GDM1 (cell line): ENCODE data around the gene SLC16A7.
"Not testable (repeated sequence)": the region's sequence is repeated elsewhere in the genome, so short reads cannot be mapped to it uniquely, and the experiment has no call there.

Experiments used
- DNase-seq: peaks from one replicate; lab custom pipeline; 2025; lab: John Stamatoyannopoulos, UW

The SLC16A7 gene, protein sequence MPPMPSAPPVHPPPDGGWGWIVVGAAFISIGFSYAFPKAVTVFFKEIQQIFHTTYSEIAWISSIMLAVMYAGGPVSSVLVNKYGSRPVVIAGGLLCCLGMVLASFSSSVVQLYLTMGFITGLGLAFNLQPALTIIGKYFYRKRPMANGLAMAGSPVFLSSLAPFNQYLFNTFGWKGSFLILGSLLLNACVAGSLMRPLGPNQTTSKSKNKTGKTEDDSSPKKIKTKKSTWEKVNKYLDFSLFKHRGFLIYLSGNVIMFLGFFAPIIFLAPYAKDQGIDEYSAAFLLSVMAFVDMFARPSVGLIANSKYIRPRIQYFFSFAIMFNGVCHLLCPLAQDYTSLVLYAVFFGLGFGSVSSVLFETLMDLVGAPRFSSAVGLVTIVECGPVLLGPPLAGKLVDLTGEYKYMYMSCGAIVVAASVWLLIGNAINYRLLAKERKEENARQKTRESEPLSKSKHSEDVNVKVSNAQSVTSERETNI

DNA sequence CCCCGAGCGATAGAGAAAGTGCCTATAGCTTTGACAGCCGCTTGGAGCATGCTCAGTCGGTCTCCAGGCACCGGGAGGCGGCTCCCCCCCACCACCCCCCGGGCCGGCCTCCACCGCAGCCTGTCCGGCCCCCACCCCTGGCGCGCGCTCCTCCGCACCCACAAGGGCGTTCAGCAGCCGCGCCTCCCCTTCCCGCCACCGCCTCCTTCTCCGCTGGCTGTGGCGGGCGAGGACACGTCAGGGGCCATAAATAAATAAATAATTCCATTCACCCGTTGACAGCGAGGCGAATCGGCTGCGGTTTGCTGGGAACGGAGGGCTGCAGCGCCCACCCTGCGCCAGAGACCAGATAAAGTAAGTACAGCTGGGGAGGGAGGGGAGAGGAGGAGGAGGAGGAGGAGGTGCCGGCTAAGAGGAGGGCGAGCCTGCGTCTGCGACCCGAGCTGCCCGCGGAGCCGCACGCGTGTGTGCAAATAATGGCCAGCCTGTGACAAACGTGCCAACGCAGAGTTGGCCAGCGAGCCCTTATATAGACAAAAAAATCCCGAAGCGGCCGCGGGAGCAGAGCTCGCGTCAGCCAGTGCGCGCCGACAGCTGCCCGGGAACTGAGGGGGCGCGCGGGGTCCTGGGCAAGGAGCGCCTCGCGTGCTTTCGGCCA is at the start of gene SLC16A7:
Gene SLC16A7 (plus strand): TSS at position 147 of the 658 bp plus-strand sequence. CDS start 108,773 bp downstream, outside the sequence.
- DNase-seq: no peak

DNA sequence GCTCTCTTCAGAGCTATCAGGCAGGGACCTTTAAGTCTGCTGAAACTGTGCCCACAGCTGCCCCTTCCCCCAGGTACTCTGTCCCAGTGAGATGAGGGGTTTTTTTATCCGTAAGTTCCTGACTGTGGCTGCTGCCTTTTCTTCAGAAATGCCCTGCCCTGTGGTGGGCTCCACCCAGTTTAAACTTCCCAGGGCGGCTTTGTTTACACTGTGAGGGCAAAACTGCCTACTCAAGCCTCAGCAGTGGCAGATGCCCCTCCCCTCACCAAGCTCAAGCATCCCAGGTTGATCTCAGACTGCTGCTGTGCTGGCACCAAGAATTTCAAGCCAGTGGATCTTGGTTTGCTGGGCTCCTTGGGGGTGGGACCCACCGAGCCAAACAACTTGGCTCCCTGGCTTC is 46.9 kb upstream of the SLC16A7 start:
- DNase-seq: no peak

DNA sequence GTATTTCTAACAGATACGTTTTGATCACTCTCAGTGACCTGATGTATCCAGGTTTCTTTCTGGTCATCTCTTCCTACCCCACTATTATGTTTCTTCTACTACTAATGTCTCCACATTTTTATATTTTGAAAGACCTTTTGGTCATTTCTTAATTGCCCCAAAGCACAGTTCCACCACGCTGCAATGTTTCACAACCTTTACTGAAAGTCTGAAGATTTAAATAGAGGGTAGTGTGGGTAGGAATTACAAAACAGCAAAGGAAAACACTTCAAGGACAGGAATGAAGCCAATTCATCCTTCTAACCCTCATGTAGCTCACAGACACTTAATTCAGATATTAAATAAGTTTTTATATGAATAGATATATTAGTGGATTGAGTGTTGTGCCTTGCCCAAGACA is 36.1 kb upstream of the SLC16A7 start:
- DNase-seq: no peak

DNA sequence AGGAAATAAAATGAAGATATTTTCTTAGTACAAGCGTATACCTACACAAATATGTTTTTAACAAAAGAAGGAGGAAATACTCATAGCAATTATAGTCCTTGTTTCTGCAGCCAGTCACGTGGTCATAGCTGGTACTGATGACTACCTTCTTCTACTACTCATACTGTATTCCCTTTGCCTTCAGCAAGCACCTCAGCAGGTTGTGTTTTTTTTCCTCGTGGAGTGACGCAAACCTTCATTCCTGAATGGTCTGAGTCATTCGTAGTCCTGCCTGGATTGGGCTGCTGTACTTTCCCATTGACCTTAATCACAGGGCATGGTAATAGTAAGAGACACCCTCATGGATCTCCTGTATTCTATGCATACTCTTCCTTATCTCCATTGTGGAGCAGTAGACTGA is 25.7 kb upstream of the SLC16A7 start:
- no peak for DNase-seq

DNA sequence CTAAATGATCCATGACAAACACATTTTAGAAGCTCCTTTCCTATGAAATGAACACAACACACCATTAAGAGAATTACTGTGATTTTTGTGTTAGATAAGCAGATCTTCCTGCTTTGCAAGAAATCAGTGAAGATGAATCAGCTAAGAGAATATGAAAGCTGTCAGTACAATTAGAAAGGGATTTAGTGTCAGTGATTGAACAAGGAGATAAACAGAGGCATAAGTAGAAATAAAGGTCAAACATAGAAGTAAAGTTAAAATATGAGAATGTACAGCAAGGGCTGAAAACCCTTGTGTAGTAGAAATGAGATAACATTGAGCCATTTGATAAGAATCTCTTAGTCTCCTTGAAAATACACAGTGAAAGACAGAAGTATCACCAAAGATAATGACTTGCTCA is 21.4 kb upstream of the SLC16A7 start:
- no peak for DNase-seq

DNA sequence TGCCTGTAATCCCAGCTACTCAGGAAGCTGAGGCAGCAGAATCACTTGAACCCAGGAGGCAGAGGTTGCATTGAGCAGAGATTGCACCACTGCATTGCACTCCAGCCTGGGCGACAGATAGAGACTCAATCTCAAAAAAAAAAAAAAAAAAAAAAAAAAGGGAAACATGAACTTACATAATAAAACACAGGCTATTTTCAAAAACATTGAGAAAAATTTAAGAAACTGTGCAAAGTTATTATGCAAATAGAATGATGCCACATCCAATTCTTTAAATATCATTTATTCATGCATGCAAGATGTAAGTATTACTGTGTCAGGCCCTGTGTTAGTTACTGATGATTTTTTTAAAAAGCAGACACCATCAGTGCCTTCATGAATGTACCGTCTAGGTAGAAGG is 20.0 kb upstream of the SLC16A7 start:
- no peak for DNase-seq

DNA sequence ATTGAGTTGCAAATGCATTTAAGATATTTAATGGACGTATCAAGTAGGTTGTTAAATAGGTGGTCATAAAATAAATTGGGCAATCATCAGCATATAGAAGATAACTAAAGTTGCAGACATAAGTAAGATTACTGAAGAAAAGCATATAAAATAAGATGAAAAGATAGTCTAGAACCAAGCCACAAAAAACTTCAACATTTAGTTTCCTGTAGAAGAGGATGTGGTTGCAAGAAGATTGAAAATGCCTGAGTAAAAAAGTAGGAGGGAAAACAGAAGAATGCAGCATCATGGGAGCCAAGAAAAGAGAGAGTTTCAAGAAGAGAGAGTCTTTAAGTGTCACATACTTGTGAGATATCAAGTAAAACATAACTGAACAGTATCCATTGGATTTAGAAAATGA is 17.6 kb upstream of the SLC16A7 start:
- DNase-seq: no peak

DNA sequence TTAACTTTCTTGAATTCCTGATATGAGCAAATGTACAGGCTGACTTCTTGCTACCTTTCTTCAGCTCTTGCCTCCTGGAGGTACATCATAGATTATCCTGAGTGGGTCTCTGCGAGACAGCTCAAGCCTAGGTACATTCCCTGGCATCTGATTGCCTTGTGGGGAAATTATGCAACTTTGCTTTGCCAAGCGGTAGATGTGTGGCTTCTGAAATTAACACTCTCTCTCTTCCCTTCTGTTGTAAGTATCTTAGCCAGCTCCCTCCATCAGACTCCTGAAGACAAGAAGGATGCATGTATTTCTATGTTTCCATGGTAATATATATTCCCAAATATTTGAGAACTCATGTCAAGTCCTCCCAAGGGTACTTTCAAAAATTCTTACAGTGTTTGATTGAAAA is 16.2 kb upstream of the SLC16A7 start:
- no peak for DNase-seq

DNA sequence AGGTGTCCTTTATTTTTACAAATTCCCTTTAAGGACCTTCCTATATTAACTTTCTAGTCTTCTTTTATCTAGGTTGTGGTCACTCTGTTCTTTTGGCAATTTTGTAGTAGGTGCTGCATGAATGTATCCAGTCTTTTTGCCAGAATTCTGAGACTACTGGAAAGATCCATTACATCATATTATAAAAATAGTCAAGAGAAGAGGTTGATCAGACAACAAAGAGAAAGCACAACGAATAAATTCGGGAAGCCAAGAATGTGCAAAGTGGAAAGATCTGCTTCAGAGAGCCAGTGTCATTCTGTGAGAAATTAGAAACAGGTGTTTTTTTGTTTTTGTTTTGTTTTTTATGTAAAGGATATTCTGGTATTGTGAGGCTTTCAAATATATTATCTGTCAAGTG is 15.8 kb upstream of the SLC16A7 start:
- DNase-seq: no peak

DNA sequence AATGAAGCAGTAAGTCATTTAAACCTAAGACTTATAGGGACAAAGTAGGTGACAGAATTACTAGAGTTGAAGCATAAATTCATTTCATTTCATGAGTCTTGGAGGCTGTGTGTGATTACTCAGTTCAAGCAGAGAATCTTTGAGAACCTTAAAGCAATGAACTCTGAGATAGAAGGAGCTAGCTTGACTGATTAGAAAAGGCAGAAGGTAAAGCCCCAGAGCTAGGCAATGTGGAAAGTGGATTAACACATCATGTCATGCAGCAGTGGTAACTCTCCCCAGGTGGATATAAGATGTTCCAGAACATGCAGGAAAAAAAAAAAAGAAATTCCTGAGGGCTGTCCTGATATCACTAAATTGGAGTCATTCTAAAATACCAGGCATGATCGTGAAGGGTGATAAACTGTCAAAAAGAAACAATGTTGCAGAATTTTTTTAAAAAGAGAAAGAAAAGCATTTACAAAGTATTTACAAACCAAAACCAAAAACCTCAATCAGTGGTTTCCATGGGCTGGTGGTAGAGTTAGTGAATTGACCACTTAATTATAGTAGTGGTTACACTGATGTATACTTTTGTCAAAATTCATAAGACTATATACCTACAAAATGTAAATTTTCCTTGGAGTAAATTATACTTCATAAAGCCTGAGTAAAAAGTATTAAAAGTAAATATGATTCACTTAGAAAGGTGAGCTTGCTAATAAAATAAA is 12.7 kb upstream of the SLC16A7 start:
- DNase-seq: no peak

DNA sequence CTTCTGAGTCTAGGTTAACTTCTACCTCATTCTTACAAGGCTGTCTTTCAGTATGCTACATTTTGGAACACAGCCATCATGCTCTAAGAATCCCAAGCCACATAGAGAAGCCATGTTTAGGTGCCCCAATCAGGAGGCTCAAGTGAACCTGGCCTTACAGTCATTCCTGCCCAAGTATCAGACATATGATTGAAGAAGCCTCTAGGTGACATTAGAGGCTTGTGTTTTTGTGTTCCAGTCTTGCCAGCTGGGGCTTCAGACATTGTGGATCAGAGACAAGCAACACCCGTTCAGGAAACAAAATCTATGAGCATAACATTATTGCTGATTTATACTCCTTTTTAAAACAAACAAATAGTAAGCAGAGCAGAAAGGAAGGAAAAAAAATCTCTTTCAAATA is 8.1 kb upstream of the SLC16A7 start:
- DNase-seq: no peak

DNA sequence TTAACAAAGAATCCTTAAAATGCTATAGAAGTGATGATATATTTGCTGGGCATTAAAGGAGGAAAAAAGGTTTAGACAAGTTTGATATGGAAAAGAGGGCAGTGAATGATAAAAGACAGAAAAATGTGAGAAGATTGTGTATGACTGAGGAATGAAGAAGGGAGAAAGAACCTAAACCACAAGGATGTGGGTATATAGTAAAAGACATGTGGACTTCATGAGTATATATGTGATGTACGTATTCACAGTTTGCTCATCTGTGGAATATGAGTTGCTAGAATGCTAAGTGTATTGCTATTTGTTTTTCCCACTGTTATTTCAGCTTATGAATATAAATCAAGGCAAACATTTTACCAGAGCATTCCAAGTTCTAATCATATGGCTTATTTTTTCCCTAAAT is 2.1 kb upstream of the SLC16A7 start:
- DNase-seq: no peak

DNA sequence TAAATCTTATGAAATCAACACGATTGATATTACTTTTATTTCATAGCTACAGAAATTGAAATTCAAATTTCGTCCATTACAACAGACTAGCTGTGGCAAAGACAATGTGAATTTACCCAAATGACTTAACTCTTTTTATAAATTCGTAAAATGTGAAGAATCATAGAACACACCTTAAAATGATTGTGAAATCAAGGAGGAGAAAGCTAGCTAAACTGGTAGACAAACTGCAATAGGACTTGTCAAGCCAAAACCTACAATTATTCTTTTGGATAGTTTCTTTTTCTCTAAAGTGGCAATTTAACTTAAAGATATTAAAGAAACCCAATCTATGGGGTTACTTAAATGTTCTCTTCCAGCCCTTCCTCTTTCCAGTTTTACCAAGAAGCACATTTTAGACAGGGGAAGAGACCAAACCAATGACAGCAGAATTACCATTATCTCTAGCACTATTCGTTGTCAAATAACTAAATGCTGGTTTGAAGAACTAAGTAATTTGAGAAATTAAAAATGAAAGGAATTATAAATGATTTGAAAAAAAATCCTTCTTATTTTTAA is 807 bp upstream of the SLC16A7 start:
- DNase-seq: no peak

DNA sequence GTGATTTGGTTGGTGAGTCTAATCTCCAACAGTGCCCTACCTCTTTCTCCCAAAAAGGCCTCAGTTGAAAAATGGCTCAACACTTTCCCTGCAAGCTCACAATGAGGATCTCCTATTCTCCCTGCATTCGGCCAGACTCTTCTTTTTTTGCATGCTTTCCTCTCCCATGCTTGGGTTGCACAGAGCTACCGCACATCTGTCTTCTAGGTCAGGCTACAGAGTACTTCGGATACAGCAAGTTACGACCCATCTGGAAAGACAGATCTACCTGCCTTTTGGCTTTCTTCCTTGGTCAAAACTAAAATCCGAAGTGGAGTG is 305 bp upstream of the SLC16A7 start:
- no peak for DNase-seq

DNA sequence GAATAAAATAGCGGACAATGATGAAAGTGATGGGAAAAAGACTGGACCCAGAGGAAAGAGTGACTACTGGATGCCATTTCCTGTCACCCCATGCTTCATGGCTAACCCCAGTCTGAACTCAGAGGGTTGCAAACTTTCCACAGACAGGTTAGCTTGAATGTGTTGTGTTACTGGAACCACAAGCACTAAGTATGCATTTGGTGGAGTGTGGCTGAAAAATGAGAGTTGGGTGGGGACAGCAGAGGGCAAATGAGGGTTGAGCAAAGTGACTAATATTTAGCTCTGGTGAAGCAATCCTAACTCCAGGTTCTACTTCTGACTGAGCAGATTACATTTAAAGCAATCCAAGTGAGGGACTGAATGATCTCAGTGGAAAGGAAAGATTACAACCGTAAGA is 1.6 kb downstream of the SLC16A7 start:
- DNase-seq: no peak

DNA sequence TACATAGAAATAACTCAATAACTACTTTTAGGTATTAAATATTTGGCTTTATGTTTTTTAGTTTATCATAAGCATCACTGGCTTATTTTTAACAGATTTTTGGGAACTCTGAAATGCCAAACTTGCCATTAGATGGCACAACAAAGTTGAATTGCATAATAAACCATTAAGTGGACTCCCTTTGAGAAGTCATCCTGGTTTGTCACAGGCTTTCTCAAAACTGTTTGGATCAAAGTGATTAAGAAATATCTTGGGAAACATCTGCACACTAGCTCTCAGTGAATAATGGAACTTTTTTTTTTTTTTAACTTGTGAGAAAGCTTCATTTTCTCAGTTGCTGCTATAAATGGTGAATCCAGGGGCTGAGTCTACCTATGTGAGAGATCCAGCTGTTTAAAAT is 4.3 kb downstream of the SLC16A7 start:
- no peak for DNase-seq

DNA sequence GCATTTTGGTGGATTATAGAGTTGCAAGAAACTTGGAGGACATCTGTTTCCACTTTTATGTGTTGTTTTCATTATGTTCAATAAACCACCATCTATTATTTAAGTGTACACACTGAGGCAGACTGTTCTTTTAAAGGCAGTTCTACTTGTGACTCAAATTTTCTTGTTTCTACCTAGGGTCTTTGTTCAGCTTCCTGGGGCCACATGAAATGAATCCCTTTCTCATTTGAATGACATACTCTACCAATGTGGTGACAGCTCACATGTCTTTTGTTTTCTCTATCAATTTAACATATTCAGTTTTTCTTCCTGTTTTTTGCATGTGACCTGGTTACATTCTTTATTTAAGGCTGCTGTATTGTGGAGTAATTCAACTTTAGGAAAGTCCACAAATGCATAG is 7.9 kb downstream of the SLC16A7 start:
- DNase-seq: no peak

DNA sequence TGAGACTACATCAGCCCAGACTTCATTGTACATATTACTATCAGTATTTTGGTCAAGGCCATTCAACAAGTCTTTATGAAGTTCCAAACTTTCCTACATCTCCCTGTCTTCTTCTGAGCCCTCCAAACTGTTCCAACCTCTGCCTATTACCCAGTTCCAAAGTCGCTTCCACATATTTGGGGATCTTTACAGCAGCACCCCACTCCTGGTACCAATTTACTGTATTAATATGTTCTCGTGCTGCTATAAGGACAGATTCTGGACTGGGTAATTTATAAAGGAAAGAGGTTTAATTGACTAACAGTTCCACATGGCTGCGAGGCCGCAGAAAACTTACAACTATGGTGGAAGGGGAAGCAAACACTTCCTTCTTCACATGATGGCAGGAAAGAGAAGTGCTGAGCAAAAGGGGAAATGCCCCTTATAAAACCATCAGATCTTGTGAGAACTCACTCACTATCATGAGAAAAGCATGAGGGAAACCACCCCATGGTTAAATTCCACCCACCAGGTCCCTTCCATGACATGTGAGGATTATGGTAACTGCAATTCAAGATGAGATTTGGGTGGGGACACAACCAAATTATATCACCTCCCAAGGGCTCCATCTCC is 17.1 kb downstream of the SLC16A7 start:
- DNase-seq: not testable (repeated sequence)

DNA sequence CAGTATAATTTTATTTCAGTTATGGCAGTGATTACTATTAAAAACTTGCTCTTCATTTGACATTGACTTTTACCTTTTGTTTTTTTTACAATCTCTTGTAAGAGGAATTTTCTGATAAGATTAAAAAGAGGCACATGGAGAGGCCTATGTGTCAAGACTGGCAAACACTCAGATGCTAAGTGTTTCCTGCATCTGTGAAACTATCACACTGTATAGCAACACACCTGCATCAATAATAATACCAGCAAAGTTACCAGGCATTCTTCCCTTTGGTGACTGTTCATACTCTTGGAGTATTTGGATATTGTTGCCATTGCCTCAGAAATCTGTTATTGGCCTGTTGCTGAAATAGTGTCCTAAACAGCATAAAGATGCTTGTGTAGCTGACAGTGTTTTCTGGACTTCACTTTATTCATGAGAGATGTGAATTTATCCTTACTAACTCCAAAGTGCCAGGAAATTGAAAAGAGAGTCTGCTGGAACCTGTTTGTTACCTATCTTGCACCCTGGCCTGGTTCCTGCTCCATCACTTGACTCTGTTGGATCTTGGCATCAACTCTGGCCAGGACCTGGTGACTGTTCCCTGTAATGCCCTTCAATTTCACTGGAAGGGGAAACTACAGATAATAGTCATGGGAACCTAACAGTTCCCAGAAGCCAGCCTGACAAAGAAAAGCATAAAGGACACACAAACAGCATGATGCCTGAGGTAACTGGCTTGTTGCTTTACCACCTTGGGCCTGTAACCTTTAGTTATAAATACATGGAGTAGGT is 19.8 kb downstream of the SLC16A7 start:
- DNase-seq: no peak

DNA sequence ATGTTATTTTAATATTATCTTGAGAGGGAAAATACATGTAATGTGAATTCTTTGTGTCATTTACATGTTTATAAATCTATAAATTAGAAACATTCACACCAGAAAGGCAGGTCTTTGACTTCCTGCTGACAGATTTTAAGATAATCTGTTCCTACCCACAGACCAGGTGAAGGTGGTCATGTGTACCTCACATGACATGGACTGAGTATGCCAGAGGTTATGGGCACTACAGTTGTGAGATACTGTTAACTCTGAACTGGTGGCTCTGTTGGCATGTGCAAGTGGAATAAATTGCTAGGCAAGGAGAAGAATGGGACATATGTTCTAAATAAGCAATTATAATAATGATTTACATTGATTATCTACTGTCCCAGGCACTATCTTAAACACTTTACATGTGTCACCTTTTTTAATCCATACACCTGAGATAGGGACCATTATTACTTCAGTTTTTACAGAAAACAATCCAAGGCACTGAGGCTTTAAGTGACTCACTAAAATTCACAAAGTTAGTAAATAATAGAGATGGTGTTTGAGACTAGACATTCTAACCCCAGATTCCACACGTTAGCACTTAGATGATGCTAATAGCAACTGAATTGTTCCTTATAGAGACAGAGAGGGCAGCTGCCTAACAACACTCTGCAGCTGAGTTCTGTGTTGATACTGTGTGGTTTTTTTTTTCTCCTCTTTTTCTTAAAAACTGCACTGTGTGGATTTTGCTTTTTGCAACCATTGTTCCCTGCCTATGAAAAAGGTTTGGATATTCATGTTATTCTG is 23.8 kb downstream of the SLC16A7 start:
- no peak for DNase-seq

DNA sequence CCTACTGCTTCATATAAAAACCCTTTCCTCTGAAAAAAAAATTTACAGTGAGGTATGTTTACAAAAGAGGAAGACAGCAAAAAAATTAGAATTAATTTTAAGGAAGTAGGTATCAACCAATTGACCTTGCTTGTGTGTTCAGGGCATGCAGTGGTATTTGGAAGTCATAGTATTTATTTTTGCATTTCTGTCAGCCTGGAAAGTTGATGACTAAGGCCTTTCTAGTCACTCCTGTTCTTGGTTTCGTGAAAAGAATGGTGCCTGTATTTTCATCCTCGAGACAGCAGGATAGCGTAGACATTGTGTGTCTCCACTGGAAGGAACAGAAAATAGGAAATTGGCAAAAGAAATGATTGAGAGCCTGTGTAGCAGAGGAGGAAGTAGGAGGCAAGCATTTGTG is 24.5 kb downstream of the SLC16A7 start:
- no peak for DNase-seq
